GM18520 (cell line): ENCODE measurements around the gene RPL12.
"Not testable (repeated sequence)": the region's sequence is repeated elsewhere in the genome, so short reads cannot be mapped to it uniquely, and the experiment has no call there.

Experiments used
- ATAC-seq: cut with Tn5 transposase; IDR thresholded peaks from one replicate; pipeline ENCODE4 v1.9.1; 2021; ENCODE audit not compliant: unreplicated experiment

Gene RPL12

GRCh38 chr9:127470662-127471061, 19.5 kb upstream of the RPL12 start:
- ATAC-seq: no peak

- ATAC-seq: no peak
These were observed 16.4 kb upstream of the RPL12 start for GRCh38 chr9:127467621-127468020.

- not testable (repeated sequence) for ATAC-seq
These were observed 15.3 kb upstream of the RPL12 start for GRCh38 chr9:127466407-127466917.

- ATAC-seq: no peak
These were observed 12.7 kb upstream of the RPL12 start for GRCh38 chr9:127463911-127464310.

GRCh38 chr9:127463382-127463781, 12.2 kb upstream of the RPL12 start:
- no peak for ATAC-seq

GRCh38 chr9:127458921-127459320, 7.7 kb upstream of the RPL12 start:
- no peak for ATAC-seq

- ATAC-seq: no peak
These were observed 6.1 kb upstream of the RPL12 start for GRCh38 chr9:127457191-127457878.

GRCh38 chr9:127455324-127455992, 4.3 kb upstream of the RPL12 start:
- no peak for ATAC-seq

- no peak for ATAC-seq
These were observed 1.5 kb upstream of the RPL12 start for GRCh38 chr9:127452691-127453090.

GRCh38 chr9:127451858-127452656, 851 bp upstream of the RPL12 start:
- ATAC-seq: no peak

- no peak for ATAC-seq
These were observed 327 bp upstream of the RPL12 start for GRCh38 chr9:127451608-127451857.

- no peak for ATAC-seq
These were observed 904 bp downstream of the RPL12 start for GRCh38 chr9:127450243-127450760.

GRCh38 chr9:127449332-127449966, 1.8 kb downstream of the RPL12 start:
- ATAC-seq: no peak

- no peak for ATAC-seq
These were observed 2.9 kb downstream of the RPL12 start for GRCh38 chr9:127448112-127448805.

- no peak for ATAC-seq
These were observed 3.6 kb downstream of the RPL12 start for GRCh38 chr9:127447416-127448111.

- ATAC-seq: no peak
These were observed 4.3 kb downstream of the RPL12 start for GRCh38 chr9:127446713-127447415.

GRCh38 chr9:127445851-127446712, 5.1 kb downstream of the RPL12 start:
- ATAC-seq: no peak
